SK-N-MC (cell line): ENCODE measurements around the gene TSPAN17.

Experiments used
- EZH2 ChIP-seq: fragments of 200-600 bp; sonication (generic); IDR thresholded peaks from one replicate; pipeline ENCODE4 v1.6.1; 2017; ENCODE audit warnings: antibody characterized with exemption
- POLR2AphosphoS5 ChIP-seq: IDR thresholded peaks from 2 replicates; pipeline ENCODE4 v1.6.1; 2012; ENCODE audit warnings: mild to moderate bottlenecking, low read depth, low read length, borderline replicate concordance

DNA sequence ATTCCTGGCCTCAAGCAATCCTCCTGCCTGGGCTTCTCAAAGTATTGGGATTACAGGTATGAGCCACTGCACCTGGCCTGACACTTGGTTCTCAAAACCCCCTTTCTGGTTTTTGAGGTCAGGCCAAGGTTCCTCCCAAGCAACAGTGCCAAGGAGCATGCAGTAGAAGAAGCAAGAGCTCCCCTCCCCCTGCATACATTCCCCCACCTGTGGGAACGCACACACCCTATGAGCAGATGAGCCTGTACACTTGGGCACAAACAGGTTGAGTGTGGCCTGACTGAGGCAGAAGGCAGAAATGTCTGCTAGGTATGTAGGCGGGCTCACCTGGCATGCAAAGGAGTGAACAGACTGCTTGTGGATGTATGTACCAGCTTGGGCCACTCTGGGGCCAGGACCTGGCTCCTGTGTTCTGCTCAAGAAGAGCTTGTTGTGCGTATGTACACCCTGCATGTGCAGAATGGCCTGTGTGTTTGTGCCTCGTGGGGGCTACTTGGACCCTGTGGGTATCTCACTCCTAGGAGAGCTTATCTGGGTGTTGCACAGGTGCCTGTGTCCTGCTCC is 39.1 kb upstream of the TSPAN17 start:
- no peak for TF ChIP-seq EZH2
- TF ChIP-seq POLR2AphosphoS5 = no peak
